Sigmoid colon (tissue), 7 donors: ENCODE measurements around the gene SLC16A12. TPM values are rescaled to one million over a fixed set of nuclear protein-coding genes. Genes with fewer than 3 reads are reported as not detected.
A peak's percentile ranks its signal among the peaks of the same experiment; 100 is the strongest.

Experiments
- DNase-seq: peaks from one replicate; pipeline ENCODE4 v3.0.0-alpha.2; 2019
- H3K27ac ChIP-seq, 4 donors: fragments of 200-600 bp; sonication (generic); one replicate each; pipeline ENCODE4 v1.5.1; 2016 to 2019; ENCODE audit warnings: mild to moderate bottlenecking in 1 of 4
- H3K27me3 ChIP-seq, 3 donors: fragments of 200-600 bp; sonication (generic); one replicate each; pipeline ENCODE4 v1.5.1; 2019; ENCODE audit warnings: mild to moderate bottlenecking in 1 of 3
- H3K36me3 ChIP-seq, 4 donors: fragments of 200-600 bp; sonication (generic); one replicate each; pipeline ENCODE4 v1.5.1; 2016 to 2019
- H3K4me1 ChIP-seq, 4 donors: fragments of 200-600 bp; sonication (generic); one replicate each; pipeline ENCODE4 v1.5.1; 2017 to 2019
- H3K4me3 ChIP-seq, 4 donors: fragments of 200-600 bp; sonication (generic); one replicate each; pipeline ENCODE4 v1.5.1; 2017 to 2019; ENCODE audit warnings: mild to moderate bottlenecking in 2 of 4, moderate library complexity in 1 of 4
- H3K9me3 ChIP-seq, 4 donors: fragments of 200-600 bp in 3 of 4; sonication (generic) in 3 of 4; one replicate each; pipeline versions ENCODE4 v1.5.1 to v1.6.1; 2013 to 2019
- EP300 ChIP-seq, 4 donors: sonication (generic); formaldehyde crosslinking; IDR thresholded peaks; one replicate each; pipeline ENCODE4 v1.6.1; 2017; ENCODE audit warnings: antibody characterized with exemption in 4 of 4
- POLR2A ChIP-seq, 2 donors: fragments of 450-650 bp; IDR thresholded peaks; one replicate each; pipeline ENCODE4 v1.6.1; 2016; ENCODE audit warnings: antibody characterized with exemption in 2 of 2, mild to moderate bottlenecking in 2 of 2, moderate library complexity in 2 of 2
- POLR2AphosphoS5 ChIP-seq, 4 donors: sonication (generic); formaldehyde crosslinking; IDR thresholded peaks; one replicate each; pipeline ENCODE4 v1.6.1; 2017; ENCODE audit warnings: antibody characterized with exemption in 4 of 4
- WGBS, 2 donors: extraction: QIAGEN DNeasy Blood & Tissue Kit; methylation state at CpG; one replicate each; pipeline ENCODE4 v1.1.7; 2013; 5-methylcytosine and 5-hydroxymethylcytosine counted together
- intact Hi-C: fragments of 100-400 bp; cut with DNase I; formaldehyde crosslinking; loops from one replicate; pipeline ENCODE4 v1.15.1; 2023
- polyA plus RNA-seq, 3 donors: library from polyadenylated mRNA; stranded (reverse); fragments of 200-250 nt; gene quantifications; one replicate each; pipeline ENCODE4 v1.2.3, GENCODE V29; 2013
- total RNA-seq, 4 donors: library from RNA; depleted of rRNA; stranded (reverse); fragments of >200 nt; gene quantifications; one replicate each; pipeline ENCODE4 v1.1.0, GENCODE V29; 2016
- TF ChIP-seq, protein P1 (sequence below), 4 experiments: fragments of 450-650 bp in 3 of 4; fragments of 200-600 bp in 1 of 4; IDR thresholded peaks; one replicate each; pipeline ENCODE4 v1.5.1; 2016 to 2019; ENCODE audit warnings: antibody characterized with exemption in 4 of 4, mild to moderate bottlenecking in 3 of 4, moderate library complexity in 2 of 4
- donor health status: healthy with polysubstance abuse.
- donor health status: Bipolar disorder and iron deficiency.
- donor health status: healthy.

Gene SLC16A12
- total and polyA plus RNA-seq, 7 donors, result 0.13 to 3.9 (median 1.3) TPM; not detected in 1

DNA sequence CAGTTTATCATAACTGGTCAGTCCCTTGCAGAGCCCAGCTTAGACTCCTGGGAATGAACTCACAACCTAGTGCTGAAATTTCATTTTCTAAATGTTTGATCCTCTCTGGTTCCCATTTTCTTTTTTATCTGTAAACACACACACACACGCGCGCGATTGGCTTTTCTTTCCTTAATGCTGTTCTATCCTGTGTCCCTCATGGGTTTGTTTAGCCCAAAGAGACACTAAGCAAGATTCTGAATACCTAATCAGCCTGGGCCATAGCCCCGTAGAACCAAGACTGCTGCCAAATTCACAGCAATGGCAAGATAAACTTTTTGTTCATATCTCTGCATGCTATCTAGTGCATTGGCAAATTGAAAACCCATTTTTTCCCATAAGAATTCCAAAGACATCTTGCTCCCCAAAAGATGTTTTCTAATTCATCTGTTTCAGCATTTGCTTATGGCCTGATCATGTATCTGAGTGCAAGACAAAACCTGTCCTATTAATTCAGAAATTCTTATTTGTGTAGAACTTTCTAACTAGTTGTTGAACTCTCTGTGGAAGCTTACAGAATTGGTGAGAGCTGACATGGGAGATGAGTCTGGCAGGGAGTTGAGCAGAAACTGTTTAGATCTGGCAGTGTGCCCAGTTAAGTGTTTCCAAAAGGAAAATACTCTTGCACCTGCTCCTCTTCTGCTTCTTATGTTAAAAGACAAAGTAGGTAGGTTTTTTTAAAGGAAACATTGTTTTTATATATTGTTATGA is 144.7 kb downstream of the SLC16A12 start:
- peaks cover 0 to 46% (median 44%) of the 10 kb centered on the region in 4 donors for H3K4me1 ChIP-seq
- H3K9me3 ChIP-seq, result no peaks in the 10 kb centered on the region
- WGBS, 2 donors, result 89 to 91% methylated on average over 5 of the region's 5 CpGs
- peak overlapping the region; percentile 47 to 93 (median 82) for H3K27ac ChIP-seq
- intact Hi-C loops, result no loop called here
- H3K36me3 ChIP-seq, result no peaks in the 10 kb centered on the region
- no peaks in the 10 kb centered on the region for H3K27me3 ChIP-seq
- H3K4me3 ChIP-seq, result no peak overlapping the region
- TF ChIP-seq POLR2AphosphoS5 (IDR thresholded peaks at IDR 0.05) (no peak), EP300 (IDR thresholded peaks at IDR 0.05) (no peak), POLR2A (IDR thresholded peaks at IDR 0.05) (no peak)
- TF ChIP-seq, protein P1, sequence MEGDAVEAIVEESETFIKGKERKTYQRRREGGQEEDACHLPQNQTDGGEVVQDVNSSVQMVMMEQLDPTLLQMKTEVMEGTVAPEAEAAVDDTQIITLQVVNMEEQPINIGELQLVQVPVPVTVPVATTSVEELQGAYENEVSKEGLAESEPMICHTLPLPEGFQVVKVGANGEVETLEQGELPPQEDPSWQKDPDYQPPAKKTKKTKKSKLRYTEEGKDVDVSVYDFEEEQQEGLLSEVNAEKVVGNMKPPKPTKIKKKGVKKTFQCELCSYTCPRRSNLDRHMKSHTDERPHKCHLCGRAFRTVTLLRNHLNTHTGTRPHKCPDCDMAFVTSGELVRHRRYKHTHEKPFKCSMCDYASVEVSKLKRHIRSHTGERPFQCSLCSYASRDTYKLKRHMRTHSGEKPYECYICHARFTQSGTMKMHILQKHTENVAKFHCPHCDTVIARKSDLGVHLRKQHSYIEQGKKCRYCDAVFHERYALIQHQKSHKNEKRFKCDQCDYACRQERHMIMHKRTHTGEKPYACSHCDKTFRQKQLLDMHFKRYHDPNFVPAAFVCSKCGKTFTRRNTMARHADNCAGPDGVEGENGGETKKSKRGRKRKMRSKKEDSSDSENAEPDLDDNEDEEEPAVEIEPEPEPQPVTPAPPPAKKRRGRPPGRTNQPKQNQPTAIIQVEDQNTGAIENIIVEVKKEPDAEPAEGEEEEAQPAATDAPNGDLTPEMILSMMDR (IDR thresholded peaks at IDR 0.05), result no peak
- DNase-seq, result no peak

DNA sequence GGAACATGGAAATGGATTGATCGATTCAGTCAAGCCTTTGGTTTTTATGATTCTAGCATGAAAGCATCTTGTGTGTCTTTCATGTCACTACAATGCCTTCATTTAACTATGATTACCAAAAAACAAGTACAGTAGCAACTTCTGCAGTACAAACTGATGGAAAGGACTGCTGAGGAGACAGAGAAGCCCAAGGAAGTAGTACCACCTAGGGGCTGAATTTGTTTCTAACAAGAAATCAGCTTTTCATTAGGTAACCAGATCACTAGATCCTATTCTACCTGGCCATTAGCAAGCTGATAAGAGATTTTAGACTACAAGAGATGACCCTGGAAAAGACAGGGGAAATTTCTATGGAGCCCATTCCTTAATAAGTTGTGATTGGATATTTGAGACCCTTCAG is 146.1 kb downstream of the SLC16A12 start:
- Histone ChIP-seq H3K4me3 (no peak overlapping the region), H3K27ac (peak overlapping the region in 2 of 4 donors; percentile 16 to 19), H3K36me3 (no peaks in the 10 kb centered on the region), H3K4me1 (peaks cover 0 to 39% (median 35%) of the 10 kb centered on the region in 4 donors), H3K9me3 (no peaks in the 10 kb centered on the region), H3K27me3 (no peaks in the 10 kb centered on the region)
- TF ChIP-seq, protein P1 (IDR thresholded peaks at IDR 0.05), result peak in 3 of 4 experiments; percentile 32 to 44 (median 36)
- no peak for TF ChIP-seq POLR2A (IDR thresholded peaks at IDR 0.05)
- 79 to 94% methylated on average over 1 of the region's 1 CpG for WGBS, 2 donors
- intact Hi-C loops, result no loop called here
- no peak for DNase-seq

DNA sequence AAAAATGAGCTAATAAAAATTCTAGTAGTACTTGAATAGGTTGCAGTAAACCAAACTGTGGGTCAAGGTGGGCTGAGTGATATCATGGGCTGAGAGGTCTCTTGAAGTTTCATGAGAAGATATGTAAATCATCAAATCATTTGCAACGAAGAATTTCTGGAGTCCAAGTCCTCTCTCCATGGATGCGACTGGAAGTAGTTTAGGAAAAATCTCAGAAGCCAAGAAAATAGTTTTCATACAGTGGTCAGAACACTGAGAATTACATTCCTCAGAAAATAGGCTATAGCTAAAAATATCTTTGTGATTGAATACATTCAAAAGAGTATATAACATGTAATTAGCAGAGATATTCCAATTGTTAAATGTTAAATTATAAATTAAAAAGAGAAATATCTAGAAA is 146.6 kb downstream of the SLC16A12 start:
- peak overlapping the region in 1 of 4 donors; percentile 19 for H3K27ac ChIP-seq
- TF ChIP-seq POLR2A (IDR thresholded peaks at IDR 0.05), result no peak
- TF ChIP-seq EP300 (IDR thresholded peaks at IDR 0.05), result no peak
- TF ChIP-seq, protein P1 (IDR thresholded peaks at IDR 0.05), result no peak
- no peak for TF ChIP-seq POLR2AphosphoS5 (IDR thresholded peaks at IDR 0.05)
- intact Hi-C loops, result no loop called here
- H3K36me3 ChIP-seq, result no peaks in the 10 kb centered on the region
- DNase-seq, result no peak
- no peaks in the 10 kb centered on the region for H3K27me3 ChIP-seq
- no peak overlapping the region for H3K4me3 ChIP-seq
- H3K9me3 ChIP-seq, result no peaks in the 10 kb centered on the region
- H3K4me1 ChIP-seq, result peaks cover 0 to 35% (median 31%) of the 10 kb centered on the region in 4 donors
- 75 to 85% methylated on average over 2 of the region's 2 CpGs for WGBS, 2 donors

DNA sequence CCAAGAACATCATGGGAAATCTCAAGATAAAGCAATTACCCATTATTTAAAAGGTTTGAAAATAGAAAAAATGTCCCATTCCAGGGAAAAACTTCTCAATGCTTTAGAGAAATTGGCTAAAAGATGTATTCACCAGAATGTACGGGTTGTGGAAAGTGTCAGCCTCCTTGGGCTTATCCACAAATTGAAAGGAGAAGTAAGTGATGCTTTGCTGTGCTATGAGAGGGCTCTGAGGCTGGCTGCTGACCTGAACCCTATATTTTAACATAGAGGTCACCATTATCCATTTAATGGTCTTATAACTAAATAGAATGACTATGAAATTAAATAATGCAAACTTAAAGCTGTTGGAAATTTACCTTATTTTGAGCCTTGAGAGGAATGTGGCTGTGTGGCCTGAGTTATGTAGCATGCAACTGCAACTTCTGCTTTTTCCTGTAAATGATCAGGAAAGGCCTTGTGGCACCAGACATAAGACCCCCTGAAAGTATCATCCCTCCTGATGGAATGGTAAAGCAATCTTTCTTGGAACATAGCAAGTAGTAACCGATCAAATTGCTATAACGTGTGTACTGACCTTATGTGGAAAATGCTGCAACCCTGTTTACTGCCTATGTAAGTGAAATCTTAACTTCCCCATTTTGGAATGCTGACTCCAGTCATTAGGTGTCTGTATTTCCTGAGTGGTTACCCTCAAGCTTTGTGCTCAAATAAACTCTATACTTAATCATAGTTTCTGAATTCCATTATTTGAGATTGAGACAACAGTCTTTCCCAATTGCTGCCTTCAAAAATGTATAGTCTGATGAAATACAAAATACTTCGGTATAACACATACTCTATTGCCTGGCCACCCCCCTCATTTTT is 150.7 kb downstream of the SLC16A12 start:
- DNase-seq, result no peak
- Histone ChIP-seq H3K9me3 (no peaks in the 10 kb centered on the region), H3K4me3 (no peak overlapping the region), H3K36me3 (no peaks in the 10 kb centered on the region), H3K4me1 (peaks cover 0 to 5% (median 0%) of the 10 kb centered on the region in 4 donors), H3K27me3 (no peaks in the 10 kb centered on the region), H3K27ac (no peak overlapping the region)
- TF ChIP-seq POLR2AphosphoS5 (IDR thresholded peaks at IDR 0.05) (peak in 1 of 4 donors; percentile 11), POLR2A (IDR thresholded peaks at IDR 0.05) (no peak), EP300 (IDR thresholded peaks at IDR 0.05) (no peak)
- TF ChIP-seq, protein P1 (IDR thresholded peaks at IDR 0.05), result no peak
- 64 to 89% methylated on average over 4 of the region's 4 CpGs for WGBS, 2 donors
- intact Hi-C loops, result no loop called here
